GM18870 (cell line): ENCODE measurements around the gene TNS3.
"Not testable (repeated sequence)": the region's sequence is repeated elsewhere in the genome, so short reads cannot be mapped to it uniquely, and the experiment has no call there.

ENCODE experiments used
- ATAC-seq: cut with Tn5 transposase; IDR thresholded peaks from one replicate; pipeline ENCODE4 v1.9.1; 2021; ENCODE audit warnings: moderate library complexity; ENCODE audit not compliant: unreplicated experiment

The TNS3 gene

DNA sequence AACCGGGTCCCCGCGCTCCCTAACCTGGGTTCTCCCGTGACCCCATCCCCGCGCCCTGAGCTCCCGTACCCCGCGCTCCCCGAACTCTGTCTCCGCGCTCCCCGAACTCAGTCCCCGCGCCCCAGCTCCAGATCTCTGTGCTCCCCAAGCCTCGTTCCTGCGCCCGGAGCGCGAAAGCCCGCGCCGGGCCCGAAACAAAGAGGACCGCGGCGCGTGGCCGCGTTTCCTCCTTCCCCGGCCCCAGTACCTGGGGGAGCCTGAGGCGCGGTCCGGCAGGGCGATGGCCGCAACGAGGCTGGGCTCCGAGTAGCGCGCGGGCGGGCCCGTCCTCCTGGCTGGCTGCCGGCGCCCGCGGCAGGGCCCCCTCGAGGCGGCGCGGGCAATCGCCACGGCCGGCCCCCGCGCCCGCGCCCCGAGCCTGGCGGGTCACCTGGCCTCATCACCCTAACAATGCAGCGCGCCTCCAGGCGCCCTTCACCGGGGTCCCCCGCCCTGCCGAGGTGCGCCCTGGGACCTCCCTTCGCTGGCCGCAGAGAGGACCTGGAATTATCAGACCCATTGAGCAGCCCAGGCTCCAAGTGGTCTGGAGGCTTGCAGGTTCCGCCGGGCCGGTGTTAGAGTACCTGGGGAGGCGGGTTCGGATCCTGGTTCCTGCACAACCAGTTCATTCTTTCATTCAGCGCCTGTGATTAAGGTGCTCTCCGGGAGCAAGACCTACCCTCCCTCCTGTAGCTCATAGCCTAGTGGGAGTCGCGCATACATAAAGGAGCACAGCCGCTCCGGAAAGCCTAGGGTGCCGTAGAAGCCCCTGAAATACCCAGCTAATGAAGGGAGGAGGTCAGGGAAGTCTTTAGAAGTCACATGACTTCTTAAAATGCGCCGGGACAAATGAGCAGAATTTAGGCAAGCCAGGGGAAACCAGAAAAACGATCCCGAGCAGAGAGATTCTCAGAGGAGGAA is at the start of gene TNS3:
Gene TNS3 (minus strand): TSS at position 308 of the 960 bp plus-strand sequence. CDS start 142,475 bp downstream, outside the sequence.
- ATAC-seq = no peak

DNA sequence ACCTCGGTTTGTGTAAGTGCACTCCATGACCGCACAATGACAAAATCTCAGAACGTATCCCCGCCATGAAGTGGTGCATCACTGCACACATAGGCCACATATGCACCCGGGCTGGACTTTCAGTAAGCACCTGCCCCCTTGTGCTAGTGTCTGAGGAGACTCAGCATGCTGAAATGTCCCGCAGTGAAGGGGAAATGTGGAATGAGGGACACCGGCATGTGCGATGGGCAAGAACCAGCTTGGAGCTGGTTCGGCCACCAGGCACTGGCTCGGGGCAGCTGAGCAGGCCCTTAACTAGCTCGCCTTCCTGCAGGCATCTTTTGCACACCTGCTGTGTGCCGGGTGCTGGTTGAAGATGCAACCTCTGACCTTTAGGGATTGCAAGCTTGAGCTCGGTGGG is 49.8 kb upstream of the TNS3 start:
- ATAC-seq = no peak

GRCh38 chr7:47627580-47628283 is 45.8 kb upstream of the TNS3 start:
- ATAC-seq = no peak

DNA sequence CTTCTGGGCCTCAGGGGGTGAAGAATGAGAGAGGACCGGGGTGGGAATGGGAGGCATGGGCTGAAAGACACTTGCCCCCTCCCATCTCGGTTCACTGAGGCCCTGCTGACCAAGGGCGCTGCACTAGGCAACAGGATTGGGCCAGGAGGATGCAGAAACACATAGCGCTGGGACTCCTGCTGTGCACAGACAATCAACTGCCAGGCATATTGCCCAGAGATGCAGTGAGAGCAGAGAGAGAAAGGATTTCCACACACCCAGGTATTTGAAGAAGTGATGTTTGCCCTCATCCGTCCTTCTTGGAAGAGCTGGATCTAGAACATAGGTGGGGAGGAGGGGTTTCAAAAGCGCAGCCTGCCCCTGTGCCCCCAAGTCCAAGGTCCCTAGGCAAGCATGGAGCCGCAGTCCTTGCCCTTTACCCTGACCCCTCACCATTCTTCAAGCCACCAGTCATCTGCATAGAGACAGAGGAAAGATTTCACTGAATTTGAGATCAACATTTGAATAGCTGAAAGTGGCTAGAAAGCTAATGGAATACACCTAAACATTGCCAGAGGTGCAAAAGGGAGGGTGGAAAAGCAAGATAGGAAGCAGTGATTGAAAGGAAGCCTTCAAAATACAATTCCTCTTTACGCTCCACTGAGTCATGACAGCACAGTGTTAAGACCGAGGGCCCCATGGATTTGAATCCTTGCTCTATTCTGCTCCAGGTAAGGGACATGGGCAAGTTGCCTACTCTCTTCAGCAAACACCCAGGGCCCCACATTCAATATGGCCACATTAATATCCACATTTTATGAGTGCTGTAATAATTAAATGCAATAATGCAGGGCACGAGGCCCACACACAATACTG is 44.2 kb upstream of the TNS3 start:
- no peak for ATAC-seq

DNA sequence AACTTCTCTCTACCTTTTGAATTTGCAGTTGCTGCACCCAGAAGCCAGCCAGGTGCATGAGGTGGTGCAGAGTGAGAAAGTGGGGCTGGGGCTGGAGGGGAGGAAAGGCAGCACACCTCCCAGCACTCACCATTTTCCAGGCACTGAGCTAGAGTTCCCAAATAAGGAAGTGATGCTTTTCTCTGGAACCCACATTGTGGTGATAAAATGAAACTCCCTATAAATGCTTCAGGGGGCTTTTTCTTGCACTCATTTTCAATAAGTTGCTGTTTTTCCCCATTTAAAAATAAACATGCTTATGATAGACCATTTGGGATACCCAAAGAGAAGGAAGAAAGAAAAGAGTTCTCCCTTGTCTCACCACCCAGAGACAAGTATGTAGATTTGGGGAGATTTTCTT is 42.8 kb upstream of the TNS3 start:
- no peak for ATAC-seq

DNA sequence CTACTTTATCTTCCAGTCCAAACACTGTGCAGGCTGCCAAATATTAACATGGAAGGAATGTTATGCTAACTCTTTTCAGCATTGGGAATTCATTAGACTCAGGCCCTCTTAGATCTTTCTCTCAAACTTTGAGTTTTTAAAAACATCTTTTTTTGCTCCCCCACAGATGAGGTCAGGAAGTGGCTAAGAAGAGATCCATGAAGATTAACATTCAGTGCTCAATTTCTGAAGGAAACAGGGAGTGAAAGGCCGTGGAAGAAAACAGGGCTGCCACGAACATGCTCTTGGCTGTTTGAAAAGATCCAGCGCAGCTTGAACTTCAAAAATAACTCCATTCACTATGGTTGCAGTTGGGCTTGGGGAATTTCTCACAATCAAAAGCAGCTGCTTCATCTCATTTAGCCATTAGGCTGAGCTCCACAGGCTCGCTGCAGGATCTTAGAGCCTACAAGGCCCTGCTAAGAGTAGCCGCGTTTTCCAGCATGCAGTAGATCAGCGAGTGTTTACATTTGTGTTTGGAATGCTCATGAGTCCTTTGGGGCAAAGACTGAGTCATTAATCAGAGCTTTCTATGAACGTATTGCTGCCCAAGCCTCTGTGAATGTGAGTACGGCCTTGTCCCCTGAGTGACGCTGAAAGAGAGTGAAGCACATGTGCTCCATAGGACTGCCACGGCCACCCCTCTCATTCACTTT is 41.2 kb upstream of the TNS3 start:
- ATAC-seq = no peak

DNA sequence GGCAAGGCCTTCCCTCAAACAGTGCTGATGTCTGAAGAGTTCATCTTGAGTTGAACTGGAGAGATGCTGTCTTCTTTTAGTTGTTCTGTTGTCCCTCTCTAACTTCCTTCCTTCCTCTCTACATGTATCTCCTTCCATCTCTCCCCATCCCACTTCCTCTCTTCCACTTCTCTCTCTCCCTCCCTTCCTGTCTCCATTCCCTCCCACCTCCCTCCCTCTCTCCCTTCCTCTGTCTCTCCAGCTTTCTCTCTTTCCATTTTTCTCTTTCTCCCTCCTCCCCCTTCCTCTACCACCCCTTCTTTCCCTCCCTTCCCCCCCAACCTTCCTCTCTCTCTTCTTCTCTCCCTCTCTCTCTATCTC is 40.7 kb upstream of the TNS3 start:
- no peak for ATAC-seq

GRCh38 chr7:47621979-47622561 is 40.2 kb upstream of the TNS3 start:
- ATAC-seq = no peak

- no peak for ATAC-seq
These were observed 39.4 kb upstream of the TNS3 start for GRCh38 chr7:47621347-47621746.

- no peak for ATAC-seq
These were observed 37.9 kb upstream of the TNS3 start for GRCh38 chr7:47619806-47620205.

DNA sequence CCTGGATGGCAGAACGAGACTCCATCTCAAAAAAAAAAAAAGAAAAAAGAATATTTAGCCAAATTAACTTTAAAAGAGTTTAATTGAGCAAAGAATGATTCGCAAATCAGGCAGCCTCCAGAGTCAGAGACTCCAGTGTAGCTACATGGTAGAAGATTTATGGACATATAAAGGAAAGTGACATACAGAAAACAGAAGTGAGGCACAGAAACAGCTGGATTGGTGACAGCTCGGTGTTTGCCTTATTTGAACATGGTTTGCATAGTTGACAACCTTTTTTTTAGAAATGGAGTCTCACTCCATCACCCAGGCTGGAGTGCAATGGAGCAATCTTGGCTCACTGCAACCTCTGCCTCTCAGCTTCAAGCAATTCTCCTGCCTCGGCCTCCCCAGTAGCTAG is 35.2 kb upstream of the TNS3 start:
- no peak for ATAC-seq

DNA sequence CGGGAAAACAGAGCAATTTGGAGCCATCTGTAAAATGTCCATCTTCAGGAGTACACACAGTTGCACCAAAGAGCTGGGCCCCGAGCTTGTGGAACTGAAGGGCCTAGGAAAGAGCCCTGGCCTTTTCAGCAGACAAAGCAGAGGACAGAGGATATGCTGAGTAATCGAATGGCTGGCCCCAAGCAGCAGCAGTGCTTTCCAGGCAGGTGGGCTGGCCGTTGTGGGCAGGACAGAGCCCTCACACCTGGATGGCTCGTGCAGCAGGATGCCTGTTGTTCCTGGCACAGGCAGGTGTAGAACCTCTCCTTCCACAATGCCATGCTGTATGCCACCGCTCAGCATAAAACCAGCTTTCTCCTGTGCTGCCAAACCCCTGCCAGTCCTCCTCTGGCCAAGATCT is 32.5 kb upstream of the TNS3 start:
- ATAC-seq = no peak

- ATAC-seq = no peak
These were observed 29.2 kb upstream of the TNS3 start for GRCh38 chr7:47611045-47611511.

DNA sequence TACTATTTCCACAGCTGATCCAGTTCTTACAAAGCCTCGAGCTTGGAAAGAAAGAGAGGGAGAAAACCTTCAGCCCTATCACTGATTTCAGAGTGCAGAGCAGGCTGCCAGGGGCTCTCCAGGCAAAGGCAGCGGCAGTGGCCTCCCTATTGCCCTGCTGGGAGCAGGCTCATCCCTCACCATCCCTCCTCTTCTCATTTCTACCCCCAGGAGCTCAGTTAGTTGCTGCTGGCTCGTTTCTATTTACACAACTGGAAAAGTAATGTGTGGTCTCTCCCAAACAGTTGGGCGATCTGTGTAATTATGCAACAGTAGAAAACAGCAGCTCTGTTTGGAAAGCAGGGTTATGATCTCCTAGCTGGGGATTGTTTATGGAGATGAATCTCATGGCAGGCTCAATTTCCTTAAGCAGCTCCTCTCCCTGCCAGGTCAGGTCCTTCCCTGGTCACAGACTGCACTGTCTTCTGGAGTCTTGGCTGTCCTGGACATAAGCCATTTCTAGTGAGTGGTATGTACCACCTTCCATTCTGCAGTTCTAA is 28.7 kb upstream of the TNS3 start:
- no peak for ATAC-seq

GRCh38 chr7:47609803-47610452 is 28.0 kb upstream of the TNS3 start:
- no peak for ATAC-seq

- ATAC-seq = not testable (repeated sequence)
These were observed 24.7 kb upstream of the TNS3 start for GRCh38 chr7:47606593-47607046.

DNA sequence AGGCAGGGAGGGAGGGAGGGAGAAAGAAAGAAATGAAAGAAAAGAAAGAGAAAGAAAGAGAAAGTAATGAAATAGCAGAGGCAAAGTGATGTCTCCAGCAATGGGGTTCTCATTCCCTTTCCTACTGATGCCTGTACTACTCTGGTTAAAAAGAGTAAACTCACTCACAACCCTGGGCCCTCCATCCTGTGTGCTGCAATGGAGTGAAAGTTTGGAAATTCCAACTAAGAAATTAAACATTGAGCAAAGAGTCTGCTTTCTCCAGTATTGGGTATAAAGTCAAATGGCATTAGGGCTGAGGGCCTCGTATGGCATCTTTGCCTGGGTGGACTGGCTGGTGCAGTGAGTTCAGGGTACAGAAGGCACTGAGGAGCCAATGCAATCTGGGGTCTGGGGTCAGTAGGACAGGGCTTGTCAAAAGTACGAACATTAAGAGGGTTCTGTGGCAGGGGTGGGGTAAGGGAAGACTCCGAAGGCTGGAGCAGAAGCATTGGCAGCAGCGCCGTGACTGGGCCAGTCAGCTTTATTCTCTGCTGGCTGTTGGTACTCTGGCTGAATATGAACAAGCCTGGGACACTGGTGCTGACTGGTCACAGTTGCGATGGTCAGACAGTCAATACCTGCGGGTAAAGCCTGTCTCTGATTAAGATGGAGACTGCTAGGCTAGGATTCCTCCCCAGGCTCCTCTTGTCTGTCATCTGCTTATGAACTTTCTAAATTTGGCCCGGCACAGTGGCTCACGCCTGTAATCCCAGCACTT is 24.1 kb upstream of the TNS3 start:
- ATAC-seq = no peak

DNA sequence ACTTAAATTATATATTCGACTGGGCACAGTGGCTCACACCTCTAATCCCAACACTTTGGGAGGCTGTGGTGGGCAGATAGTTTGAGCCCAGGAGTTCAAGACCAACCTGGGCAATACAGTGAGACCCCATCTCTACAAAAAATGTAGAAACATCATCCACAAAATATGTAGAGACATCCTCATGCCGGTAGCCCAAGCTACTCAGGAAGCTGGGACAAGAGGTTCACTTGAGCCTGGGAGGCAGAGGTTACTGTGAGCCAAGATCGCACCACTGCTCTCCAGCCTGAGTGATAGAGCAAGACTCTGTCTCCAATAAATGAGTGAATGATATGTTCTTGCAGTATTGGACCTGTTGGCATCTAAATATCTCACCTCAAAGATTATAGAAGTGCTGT is 22.6 kb upstream of the TNS3 start:
- no peak for ATAC-seq
